Glomerular visceral epithelial cell (primary cell): Measurements from ENCODE around the gene LUC7L2.
"Not testable (repeated sequence)": the region's sequence is repeated elsewhere in the genome, so short reads cannot be mapped to it uniquely, and the experiment has no call there.

Source experiments
- DNase-seq: peaks from one replicate; pipeline ENCODE4 v3.0.0-alpha.2; 2016; ENCODE audit errors: extremely low spot score

LUC7L2 gene

DNA sequence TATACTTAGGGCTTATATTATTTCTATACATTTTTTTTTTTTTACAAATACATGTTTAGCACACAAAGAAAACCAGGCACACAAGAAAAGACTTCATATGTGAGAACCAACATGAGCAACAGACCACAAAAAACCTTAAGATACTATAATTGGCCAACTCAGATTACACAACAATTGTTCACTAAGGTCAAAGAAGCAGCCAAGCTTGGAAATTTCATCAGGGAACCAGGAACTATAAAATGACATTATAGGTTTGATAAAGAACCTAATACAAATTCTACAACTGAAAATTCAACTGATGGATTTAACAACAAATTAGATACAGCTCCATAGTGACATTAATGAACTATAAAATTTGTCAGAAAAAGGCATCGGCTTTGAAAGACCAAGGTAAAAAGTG, 4.4 kb upstream of the LUC7L2 start:
- DNase-seq, result no peak

DNA sequence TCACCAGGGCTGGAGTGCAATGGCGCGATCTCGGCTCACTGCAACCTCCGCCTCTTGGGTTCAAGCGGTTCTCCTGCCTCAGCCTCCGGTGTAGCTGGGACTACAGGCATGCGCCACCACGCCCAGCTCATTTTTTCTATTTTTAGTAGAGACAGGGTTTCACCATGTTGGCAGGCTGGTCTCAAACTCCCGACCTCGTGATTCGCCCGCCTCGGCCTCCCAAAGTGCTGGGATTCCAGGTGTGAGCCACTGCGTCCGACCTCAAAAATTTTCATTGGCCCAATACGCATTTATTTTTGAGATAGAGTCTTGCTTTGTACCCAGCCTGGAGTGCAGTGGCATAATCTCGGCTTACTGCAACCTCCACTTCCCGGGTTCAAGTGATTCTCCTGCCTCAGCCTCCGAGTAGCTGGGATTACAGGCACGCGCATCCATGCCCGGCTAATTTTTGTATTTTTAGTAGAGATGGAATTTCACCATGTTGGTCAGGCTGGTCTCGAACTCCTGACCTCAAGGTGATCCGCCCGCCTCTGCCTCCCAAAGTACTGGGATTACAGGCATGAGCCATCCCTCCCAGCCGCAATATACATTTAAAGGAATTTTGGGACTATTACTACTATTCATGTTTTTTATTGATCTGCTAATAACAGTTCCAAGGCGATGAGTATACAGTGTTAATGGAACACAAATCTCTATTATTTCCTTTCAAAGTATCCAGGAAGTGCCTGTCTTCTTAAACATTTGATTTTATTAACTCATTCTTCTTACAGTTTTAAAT, 1.8 kb upstream of the LUC7L2 start:
- not testable (repeated sequence) for DNase-seq

DNA sequence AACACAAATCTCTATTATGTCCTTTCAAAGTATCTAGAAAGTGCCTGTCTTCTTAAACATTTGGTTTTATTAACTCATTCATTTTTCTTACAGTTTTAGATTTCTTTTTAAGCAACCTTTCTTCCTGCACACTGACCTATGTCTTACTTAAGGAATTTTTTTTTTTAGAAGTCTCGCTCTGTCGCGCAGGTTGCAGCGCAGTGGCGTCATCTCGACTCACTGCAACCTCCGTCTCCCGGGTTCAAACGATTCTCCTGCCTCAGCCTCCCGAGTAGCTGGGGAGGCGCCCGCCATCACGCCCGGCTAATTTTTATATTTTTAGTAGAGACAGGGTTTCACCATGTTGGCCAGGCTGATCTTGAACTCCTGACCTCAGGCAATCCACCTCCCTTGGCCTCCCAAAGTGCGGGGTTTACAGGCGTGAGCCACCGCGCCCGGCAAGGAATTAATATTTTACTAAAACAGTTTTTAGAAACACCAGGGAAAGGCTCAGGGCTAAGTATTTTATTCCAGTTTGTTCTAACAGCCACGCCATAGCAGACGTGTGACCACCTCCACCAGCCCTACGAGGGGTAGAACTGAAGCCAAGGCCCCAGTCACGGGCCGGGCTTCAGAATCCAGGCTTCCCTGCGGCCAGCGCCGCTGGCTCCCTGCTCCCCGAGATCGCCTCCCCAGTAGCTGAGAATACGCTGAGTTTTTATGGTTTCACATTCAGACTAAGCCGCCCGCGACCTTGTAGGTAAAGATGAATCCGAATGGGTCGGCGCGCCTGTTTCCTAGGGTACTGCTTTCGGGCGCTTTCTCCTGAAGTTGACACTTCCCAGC, 941 bp upstream of the LUC7L2 start:
- DNase-seq, result peak; percentile 59

DNA sequence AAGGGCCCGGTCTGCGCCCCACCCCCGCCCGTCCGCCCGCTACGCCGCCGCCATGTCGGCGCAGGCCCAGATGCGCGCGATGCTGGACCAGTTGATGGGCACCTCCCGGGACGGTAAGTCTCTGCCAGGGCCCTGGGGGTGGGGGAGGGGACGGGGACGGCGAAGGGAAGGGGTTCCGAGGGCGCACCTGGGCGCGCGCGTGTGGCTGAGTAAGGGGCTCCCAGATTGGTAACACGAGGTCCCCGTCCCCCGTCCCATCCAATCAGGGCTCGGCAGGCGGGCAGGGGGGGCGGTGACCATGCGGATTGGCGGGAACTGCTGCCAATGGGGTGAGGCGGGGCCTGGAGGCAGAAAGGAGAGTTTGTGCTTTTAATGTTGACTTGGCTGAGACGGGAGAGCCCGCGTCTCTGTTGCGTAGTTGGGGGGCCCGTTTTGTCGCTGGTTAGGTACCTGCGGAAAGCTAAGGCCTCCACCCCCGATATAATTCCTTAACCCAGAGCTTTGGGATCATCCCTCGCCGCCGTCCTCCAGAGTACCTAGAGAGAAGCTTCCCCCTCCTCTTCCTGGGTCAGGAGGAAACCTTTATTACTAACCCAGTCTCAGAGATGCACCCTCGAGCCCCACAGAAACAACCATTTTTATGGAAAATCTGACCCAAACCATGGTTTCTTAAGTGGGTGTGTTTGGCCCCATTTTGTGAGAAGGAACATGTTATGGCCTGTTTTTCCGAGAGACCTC, 685 bp downstream of the LUC7L2 start:
- peak; percentile 94 for DNase-seq

DNA sequence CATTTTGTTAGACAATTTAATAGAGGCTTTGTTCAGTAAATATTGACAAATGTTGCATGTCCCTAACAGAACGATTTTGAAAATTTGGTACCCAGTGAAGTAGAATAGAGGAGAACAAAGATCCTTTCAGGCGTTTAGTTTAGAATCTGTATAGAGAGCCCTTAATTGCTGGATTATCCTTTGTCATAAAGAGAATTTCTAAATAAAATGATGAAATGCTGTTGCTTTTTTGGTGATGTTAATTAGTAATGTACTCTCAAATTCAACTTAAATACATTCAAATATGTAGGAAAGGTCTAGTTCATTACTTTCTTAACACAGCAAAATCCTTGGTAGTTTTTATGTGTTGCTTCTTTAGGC, 1.2 kb downstream of the LUC7L2 start:
- DNase-seq, result no peak

DNA sequence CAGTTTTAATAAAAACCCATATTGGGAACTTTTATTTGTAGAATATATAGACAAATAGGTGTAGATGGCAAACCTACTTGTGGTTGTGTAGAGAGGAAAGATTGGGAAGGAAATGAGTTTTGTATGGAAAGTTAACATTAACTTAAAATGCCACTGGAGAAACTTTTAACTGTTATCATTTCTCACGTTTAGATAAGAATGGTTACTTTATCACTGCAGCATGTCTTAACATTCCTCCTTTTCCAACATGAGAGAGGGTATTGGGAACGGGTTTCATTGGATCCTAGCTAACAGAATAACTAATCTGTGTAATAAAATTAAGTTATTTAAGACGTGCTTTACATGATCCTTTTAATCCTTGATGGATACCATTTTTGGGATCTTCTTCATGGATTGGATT, 1.8 kb downstream of the LUC7L2 start:
- DNase-seq, result no peak

DNA sequence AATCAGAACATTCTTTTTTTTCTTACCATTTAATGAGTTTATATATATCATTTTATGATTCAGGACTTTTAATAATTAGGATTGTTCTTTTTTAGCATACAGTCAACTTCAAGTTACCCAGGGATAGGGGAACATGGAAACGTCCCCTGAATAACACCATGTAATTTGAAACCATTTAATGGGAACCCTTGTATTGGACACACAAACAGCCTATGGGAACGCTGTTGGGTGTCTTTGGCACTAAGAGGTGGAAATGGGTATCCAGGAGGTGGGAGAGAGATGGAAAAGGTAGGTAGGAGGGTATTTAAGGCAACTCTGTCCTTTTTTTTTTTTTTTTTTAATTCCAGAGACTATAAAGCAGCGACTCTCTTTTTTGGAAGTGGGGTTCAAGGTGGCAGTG, 2.6 kb downstream of the LUC7L2 start:
- DNase-seq, result no peak

DNA sequence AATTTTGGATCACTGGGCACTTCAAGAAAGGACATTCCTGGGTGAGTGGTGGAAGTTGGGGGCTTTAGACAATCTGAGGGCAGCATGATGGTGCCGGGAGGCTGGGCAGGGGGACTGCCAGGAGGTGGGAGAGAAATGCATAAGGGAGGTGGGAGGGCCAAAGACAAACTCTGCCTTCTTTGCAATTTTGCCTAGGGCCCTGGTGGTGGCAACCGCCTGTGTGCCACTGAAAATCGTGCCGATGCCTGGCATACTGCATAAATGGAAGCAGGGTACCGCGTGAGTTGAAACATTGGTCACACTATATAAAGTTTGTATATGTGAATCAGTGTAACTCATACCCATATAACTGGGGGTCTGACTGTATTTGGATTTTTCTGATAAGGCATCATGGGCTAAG, 3.3 kb downstream of the LUC7L2 start:
- no peak for DNase-seq

DNA sequence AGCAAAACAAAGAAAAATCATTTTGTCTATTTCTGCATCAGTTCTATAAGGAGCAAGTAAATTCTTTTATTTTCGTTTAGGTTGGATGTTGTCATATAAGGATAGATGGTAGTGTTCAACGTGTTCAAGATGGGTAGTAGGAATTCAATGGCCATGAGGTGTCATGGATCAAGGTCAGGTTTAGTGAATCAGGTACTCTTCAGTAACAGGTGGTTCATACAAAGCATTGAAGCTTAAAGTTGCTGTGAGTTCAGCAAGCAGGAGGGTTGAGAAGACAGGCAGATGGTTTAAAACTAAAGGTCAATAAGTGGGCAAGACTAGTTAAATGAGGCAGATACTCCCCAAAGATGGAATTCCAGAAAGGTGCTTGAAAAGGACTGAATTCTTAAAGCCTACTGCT, 5.6 kb downstream of the LUC7L2 start:
- no peak for DNase-seq

DNA sequence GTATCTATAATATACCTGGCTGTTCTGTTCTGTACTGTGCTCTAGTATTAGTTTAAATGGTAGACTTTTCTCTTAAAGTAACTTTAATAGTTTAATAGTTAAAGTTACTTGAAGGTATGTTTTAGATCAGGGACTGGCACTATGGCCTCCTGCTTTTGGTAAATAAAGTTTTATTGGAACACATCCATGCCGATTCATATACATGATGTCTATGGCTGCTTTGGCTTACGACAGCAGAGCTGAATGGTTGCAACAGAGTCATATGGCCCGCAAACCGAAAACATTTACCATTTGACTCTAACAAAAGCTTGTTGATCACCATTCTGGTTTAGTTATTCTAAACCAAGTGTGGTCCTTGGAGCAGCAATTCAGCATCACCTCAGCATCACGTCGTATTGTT, 6.7 kb downstream of the LUC7L2 start:
- no peak for DNase-seq

DNA sequence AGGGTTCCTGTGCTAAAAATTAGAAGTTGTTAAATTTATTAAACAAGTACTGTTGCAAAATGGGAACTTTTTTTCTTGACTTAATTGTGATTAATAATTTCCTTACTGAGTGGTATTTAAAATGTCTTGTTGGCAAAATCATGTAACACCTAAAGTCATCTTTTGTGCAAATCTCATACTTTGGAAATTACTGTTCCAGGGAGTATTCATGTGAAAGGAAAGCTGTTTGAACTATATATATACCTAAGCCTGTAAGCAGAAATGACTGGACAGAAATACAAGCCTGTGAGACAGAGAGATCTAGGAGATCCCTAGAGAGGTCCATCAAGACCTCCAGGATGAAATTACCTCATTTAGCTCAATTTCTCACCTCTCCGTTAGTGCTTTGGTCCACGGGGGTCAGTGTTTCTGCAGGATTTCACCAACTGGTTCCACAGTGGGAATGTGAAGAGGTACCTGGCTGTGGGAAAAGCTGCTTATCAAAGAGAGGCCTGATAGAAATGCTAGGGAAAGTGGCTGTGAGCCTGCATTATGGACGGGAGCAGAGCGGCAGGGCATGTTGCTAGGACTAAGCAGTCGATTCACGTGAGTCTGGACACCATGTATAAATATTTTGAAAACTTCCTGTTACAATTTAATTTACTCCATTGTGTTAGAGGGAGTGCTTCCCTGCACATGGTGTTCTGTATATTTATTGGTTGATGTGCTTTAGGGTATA, 7.9 kb downstream of the LUC7L2 start:
- DNase-seq, result no peak

DNA sequence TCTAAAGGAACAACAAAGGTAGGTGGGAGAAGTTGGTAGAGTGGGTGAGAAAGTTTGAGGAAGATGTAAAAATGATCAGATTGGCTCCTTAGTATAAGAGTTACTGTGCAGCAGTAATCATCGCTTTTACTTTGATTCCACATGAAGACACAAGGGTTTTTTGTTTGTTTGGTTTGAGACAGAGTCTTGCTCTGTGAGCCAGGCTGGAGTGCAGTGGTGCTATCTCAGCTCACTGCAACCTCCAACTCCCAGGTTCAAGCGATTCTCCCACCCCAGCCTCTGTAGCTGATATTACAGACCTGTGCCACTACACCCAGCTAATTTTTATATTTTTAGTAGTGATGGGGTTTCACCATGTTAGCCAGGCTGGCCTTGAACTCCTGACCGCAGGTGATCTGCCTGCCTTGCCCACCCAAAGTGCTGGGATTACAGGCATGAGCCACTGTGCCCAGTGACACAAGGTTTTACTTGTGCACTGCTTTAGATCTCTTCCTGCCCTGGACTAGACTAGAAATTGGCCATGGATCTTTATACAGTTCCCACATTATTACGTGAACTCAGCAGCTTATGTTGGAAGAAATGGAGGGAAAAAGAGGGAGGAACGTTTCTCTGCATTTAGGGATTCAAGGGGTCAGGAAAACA, 10.7 kb downstream of the LUC7L2 start:
- no peak for DNase-seq

DNA sequence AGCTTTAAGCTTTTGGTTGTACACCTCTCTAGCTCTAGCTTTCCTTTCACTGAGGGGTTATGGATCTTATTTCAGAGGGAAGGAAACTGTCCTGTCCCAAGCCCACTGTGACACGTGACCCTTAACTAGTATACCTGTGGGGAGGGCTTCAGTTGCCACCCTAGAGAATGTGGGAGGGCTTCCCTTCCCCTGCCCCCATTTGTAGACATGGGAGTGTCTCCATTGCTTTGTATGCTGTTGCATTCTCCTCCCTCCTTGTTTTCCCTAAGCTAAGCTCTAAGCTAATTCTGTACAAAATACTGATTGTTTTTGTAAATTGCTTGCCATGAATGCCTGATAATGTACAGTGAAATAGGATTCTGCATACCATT, 11.2 kb downstream of the LUC7L2 start:
- no peak for DNase-seq

DNA sequence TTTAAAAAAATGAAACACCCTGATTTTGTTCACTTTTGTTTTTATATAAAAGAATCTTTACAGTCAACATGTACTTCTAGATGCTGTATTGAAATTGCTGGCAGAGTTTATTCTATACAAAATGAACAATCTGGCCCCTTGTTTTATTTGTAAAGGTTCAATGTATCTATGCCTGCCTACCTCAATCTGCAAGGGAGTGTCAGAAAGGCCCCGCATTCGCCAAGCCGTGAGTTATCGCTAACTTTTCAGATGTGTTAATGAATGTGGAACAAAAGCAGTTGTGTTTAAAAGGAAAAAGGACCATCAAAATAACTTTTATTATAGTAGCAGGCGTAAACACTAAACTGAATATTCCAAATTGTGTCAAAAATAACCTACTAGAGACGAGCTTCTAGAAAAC, 14.6 kb downstream of the LUC7L2 start:
- no peak for DNase-seq

DNA sequence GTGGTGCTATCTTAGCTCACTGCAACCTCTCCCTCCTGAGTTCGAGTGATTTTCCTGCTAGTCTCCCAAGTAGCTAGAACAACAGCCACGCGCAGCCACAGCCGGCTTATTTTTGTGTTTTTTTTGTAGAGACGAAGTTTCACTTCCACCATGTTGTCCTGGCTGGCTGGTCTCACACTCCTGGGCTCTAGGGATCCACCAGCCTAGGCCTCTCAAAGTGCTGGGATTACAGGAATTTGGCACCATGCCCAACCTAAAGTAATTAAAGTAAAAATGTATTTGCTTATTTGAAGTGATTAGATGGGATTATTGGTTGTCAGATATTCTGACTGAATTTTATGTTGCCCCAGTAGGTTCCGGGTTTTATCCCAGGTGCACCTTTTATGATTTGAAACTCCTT, 22.7 kb downstream of the LUC7L2 start:
- no peak for DNase-seq

DNA sequence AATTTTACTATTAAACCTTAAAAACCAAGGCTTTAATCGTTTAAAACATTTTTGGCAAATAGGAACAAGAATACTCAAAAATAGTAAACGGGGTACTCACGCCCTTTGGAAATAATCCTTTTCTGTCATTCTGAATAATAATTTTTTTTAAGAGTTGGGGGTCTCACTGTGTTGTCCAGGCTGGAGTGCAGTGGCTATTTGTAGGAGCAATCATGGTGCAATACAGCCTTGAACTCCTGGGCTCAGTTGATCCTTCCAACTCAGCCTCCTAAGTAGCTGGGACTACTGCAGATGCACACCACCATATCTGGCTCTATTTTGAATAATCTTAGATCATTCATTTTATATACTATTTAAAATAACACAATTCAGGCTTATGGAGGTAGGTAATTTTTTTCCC, 24.9 kb downstream of the LUC7L2 start:
- no peak for DNase-seq

DNA sequence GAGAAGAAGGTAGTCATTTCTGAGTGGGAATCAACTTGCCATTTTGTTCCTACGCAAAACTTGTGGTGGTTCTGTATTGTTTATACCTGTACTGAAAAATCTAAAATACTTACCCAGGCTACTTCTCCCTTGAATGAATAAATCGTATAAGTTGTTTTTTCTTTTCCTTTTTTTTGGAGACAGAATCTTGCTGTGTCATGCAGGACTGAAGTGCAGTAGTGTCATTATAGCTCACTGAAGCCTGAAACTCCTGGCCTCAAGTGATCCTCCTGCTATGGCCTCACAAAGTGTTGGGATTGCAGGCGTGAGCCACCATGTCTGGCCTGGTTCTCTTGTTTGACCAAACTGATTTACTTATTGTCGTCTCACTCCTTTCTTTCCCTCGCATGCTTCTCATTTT, 27.9 kb downstream of the LUC7L2 start:
- DNase-seq, result no peak

DNA sequence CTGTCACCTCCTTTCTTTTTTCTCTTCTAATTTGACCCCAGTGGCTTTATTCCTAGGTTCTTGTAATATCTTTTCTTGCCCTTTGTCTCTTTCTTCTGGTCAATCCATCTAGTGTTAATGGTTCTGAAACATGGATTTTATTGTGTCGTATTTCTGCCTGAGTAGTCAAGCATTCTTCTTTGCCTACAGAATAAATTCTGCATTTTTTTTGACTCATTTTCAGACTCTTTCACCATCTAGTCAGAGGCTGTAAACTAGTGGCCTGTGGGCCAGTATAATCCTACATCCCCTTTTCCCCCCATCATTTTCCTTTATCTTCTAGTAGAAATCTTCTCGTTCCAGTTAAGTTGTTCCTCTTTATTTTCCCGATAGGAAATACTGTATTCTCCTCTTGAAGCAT, 29.4 kb downstream of the LUC7L2 start:
- no peak for DNase-seq

DNA sequence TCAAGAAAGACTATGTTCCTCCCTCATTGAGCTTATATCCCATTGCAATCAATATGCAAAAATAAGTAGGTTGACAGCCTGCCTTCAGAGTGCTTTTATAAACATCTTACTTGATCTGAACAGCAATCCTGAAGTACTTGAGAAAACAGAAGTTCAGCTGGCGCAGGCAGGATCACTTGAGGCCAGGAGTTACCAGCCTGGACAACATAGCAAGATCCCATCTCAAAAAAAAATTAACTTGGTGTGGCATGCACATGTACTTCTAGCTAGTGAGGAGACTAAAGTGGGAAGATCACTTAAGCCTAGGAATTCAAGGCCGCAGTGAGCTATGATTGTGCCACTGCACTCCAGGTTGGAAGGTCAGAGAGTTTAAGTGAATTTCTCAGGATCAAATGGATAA, 30.1 kb downstream of the LUC7L2 start:
- no peak for DNase-seq

DNA sequence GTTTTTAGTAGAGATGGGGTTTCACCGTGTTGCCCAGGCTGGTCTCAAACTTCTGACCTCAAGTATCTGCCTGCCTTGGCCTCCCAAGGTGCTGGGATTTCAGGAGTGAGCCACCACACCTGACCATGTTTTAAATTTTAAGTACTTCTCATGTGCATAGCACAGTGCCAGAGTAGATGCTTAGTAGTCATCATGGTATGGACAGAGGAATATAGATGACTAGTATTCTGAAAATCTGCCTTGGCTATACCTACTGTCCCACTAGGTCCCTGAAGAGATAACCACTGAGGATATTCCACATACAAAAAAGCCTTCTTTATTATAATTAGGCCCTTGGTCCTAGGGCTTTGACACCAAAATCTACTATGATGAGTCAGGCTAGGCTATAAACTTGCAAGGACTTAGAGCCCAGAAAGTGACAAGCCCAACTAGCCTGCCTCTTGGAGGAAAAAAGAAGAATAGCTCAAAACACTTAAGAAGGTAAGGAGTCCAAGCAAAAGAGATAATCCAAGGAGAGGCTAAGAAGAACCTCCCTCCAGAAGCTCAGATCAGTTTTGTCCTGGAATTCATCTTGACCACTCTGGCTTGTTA, 34.0 kb downstream of the LUC7L2 start:
- no peak for DNase-seq

DNA sequence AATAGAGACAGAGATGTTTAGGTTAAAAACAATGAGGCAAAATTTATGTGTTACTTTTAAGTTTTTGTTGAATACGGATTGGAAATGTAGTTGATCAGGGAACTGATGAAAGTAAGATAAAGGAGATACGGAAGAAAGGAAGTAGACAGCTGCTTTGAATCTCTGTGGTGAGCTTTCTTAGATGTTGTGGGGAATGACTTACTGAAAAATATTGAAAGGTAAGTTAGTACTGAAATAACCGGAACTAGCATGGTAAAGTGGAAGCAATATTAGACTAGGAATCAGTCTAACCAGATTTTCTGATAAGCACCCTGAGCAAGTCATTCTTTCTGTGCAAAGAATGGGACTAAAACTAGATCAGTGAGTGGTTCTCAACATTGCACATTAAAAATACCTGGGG, 34.8 kb downstream of the LUC7L2 start:
- no peak for DNase-seq
